UCSD-AML1 (cell line): Measurements from ENCODE around the gene SERPINB3.
"Not testable (repeated sequence)": the region's sequence is repeated elsewhere in the genome, so short reads cannot be mapped to it uniquely, and the experiment has no call there.

Experiments
- DNase-seq: peaks from one replicate; lab custom pipeline; 2025; ENCODE audit not compliant: unreplicated experiment; lab: John Stamatoyannopoulos, UW

The SERPINB3 gene

GRCh38 chr18:63661750-63662149 is at the start of gene SERPINB3:
SERPINB3 (minus strand) TSS chr18:63661893; CDS start chr18:63661216, 677 bp downstream.
- not testable (repeated sequence) for DNase-seq

GRCh38 chr18:63708650-63709049 is 47.0 kb upstream of the SERPINB3 start:
- DNase-seq = no peak

DNA sequence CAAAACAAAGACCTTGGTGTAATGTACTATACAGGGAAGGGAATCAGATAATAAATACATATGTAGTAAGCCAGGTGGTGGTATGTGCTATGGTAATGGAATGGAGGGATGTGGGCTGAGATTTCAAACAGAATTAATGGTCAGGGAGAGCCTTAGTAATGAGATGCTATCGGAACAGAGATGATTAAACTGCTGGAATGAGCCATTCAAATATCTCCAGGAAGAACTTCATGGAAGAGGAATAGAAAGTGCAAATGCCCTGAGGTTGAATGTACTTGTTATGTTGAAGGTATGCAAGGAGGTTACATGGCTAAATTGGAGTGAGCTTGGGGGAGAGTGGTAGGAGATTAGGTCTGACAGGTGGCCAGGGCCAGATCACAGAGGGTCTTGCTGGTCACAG is 46.1 kb upstream of the SERPINB3 start:
- DNase-seq = no peak

DNA sequence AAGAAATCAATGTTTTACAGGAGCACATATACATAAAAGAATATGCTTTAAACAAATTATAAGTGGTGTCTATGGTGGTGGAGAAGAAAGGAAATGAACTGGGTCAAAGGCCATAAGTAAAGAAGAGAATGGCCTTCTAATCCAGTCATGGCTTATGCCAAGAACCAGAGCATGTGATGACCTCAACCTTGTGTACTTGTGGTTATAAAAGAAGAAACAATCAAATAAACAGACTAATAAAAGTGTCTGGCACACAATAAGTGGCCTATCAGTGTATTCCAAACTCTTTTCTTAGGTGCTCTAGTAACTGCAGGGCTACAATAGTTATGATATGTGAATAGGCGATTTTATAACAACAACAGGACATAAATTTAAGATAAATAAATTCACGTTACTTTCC is 43.7 kb upstream of the SERPINB3 start:
- DNase-seq = no peak

DNA sequence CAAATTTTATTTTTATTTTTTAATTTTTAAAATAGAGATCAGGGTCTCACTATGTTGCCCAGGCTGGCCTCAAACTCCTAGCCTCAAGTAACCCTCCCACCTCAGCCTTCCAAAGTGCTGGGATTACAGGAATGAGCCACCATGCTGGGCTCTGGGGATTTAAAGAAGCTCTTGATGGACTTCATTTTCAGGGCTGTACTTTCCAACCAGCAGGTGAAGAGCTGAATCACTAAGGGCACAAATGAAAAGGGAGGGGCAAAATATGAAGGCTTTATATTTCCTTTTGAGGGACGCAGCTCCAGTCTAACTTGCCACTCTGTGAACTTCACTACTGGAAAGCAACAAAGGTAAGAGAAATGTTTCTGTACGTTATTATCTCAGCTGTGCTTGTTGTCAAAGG is 41.0 kb upstream of the SERPINB3 start, which contains the start of gene SERPINB11:
Gene SERPINB11 (plus strand): TSS at position 301 of the 400 bp plus-strand sequence. CDS start 7,234 bp downstream, outside the sequence.
- DNase-seq = no peak

- no peak for DNase-seq
These were observed 40.3 kb upstream of the SERPINB3 start for GRCh38 chr18:63701952-63702351.

DNA sequence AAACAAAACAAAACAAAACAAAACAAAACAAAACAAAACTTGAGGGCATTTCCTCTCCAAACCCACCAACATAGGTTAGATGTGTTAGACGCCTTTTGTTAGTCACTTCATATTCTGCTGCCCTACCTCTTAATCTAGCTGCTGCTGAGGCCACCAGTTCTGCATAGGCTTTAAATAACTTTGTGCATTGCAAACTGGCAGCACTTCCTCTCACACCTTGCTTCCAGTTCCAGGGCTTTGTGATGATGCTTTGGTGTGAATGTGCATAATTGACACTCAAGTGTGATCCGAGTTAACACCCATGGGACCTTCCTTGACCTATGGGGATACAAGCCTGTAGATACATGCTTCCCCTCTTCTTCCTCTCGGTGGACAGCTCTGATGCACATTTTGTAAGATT is 38.8 kb upstream of the SERPINB3 start:
- DNase-seq = no peak

DNA sequence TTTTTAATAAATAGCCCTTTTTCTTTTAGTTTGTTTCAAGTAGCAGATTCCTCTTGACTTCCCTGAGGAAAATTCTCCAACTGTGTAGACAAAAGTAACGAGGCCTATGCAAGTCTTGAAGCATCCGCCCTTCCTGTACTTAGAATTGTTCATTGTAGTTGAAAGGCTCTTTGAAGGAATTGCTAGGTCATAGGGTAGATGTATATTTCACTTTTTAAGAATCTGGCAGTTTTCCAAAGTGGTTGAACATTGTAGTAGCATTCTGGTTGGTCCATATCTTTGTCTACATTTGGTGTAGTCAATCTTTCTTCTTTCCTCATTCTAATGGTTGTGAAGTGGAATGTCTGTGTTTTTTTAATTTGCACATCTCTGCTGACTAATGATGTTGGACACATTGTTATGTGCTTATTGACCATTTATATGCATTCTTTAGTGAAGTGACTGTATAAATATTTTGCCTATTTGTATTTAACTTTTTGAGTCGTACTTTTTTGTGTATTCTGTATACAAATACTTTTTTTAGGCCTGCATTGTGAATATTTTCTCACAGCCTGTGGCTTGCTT is 35.5 kb upstream of the SERPINB3 start:
- DNase-seq = no peak

GRCh38 chr18:63689064-63689463 is 27.4 kb upstream of the SERPINB3 start:
- DNase-seq = no peak

DNA sequence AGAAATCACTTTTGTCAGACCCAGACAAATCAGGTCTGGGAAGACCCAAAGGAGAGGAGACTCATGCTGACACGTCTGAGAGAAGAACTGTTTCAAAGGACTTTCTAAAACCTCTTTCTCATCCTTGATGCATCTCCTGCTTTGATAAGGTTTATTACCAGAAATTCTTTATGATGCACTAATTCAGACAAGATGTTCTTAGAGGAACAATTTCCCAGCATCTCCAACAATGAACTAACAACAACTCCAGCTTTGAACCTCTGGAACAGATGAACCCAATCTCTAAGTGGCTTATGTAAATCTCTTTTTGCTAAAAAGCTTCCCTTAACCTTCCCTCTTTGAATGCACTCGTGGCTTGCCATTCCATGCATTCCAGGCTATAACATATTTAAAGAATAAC is 25.2 kb upstream of the SERPINB3 start:
- no peak for DNase-seq

GRCh38 chr18:63684718-63685117 is 23.0 kb upstream of the SERPINB3 start:
- DNase-seq = no peak

GRCh38 chr18:63683890-63684289 is 22.2 kb upstream of the SERPINB3 start:
- no peak for DNase-seq

- DNase-seq = no peak
These were observed 21.5 kb upstream of the SERPINB3 start for GRCh38 chr18:63683152-63683551.

GRCh38 chr18:63681449-63682340 is 20.0 kb upstream of the SERPINB3 start:
- DNase-seq = no peak

DNA sequence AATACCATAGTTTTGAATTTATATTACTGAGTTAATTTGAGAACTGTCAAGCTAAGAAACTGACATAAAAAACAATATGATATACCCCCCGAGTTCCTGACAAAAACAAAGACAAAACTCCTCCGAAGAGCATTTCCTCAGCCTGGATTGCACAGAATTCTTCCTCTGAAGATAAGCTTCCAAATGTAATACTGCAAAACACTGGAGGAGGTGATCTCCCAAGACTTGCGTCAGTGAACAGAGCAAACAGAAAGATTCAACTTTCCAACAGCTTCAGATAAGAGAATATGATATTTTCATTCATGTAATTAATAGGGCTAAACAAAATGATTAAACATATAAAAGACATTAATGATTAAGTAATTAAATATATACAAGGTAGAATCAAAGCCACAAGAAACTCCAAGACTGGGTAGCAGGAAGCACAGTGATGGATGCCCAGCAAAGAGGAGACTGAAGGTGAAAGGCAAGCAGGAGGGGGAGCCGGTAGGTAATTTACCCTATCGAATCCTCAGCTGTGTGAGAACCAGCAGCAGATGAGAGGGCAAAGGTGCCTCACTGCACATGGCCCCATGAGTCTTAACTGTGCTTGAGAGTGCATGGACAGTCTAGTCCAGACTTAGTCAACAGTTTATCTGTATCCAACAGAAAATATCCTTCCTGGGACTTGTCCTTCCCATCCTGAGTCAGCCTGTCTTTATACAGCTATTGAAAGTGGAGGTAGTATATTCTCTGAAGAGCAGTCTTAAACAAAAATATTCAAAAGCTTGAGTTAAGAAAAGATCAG is 18.3 kb upstream of the SERPINB3 start:
- DNase-seq = no peak

DNA sequence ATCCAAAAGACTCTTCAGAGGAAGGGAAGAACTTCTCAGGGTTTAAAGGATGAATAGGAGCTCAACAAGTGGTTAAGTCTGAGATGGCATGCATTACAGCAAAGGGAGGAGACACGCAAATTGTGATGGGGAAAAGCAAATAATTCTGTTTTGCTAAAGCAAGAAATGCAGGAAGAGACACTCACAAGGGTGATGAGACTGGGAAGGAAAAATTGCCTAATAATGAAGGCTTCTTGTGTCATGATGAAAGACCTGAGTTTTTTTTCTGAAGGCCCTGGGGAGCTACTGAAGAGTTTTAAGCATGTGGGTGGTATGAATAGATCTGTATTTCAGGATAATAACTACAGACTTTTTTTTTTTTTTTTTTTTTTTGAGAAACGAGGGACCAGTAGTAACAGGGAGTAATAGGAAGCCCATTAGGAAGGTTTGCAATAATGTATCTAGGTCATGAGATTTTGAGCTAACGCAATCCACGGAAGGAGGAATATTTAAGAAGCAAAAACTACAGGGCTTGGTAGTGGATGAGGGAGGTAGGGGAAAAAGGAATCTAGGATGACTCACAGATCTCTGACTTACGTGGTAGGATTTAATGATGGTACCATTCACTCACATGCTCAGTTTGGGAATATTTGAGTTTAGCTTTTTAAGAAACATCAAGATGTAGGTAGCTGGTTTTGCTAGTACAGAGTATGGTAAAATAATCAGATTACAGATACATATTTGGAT is 16.0 kb upstream of the SERPINB3 start:
- no peak for DNase-seq

DNA sequence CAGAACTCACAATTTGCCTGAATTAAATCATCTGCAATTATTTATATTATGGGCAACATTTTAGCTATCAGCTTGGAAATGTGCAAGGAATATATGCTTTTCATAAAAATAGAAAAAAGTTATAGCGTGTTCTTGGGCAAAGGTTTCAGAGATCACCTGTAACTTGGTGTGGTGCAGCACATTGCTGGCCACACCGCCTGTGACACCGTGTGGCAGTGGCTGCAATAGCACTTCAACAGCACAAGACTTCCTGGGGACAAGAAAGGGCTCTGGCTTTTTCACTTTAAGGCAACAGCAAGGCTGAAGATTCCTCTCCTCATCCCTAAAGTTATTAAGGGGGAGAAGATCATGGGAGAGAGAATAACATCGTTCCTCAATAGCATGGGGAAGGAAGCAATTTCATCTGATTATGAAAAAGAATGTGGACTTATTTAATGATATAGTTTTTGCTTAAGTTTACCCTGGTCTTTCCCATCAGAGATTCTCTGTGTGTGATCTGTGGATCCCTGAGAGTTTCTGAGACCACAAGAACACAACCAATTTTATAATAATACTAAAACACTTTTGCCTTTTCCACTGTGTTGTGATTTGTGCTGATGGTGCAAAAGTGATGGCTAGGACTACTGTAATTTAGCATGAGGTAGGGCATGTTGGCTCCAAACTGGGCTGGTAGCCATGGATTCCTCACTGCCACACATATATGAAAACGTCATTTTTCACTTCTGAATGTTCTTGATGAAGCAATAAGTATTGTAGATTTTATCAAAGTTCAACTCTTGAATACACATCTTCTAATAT is 15.0 kb upstream of the SERPINB3 start:
- DNase-seq = no peak

GRCh38 chr18:63664571-63664970 is 2.9 kb upstream of the SERPINB3 start:
- no peak for DNase-seq

DNA sequence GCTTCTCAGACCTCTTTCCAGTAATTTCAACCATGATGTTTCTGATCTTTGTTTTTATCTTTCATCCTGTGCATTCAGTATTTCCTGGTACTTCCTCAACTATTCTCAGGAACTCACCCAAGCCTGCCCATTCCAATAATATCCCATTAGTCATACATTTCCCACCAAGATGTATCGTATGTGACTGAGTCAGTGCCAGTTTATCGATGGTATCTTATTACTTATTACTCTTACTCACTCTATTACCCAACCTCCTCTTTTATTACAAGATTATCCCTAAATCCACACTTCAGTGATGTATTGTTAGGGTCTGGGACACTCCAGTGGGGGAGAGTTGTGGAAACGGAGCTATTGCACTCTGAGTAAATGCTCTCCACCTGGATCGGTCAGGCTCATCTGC is 2.8 kb downstream of the SERPINB3 start:
- not testable (repeated sequence) for DNase-seq

DNA sequence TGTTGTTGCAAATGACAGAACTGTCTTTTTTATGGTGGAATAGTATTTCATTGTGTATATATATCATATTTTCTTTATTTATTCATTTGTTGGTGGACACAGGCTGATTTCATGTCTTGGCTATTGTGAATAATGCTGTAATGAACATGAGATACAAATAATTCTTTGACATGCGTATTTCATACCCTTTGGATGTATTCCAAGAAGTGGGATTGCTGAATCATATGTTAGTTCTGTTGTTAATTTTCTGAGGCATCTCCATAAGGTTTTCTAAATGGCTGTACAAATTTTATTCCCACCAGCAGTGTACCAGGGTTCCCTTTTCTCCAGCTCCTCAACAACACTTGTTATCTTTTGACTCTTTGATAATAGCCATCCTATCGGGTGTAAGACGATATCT is 11.4 kb downstream of the SERPINB3 start:
- not testable (repeated sequence) for DNase-seq
